Muscle layer of duodenum (tissue), 2 donors: ENCODE results near the gene LMNTD2.
A peak's percentile ranks its signal among the peaks of the same experiment; 100 is the strongest.

ENCODE experiments used
- H3K27ac ChIP-seq: one replicate; pipeline ENCODE4 v1.7.0; 2013; ENCODE audit warnings: mild to moderate bottlenecking, low read length
- H3K27me3 ChIP-seq: one replicate; pipeline ENCODE4 v1.7.0; 2013; ENCODE audit warnings: low read depth, mild to moderate bottlenecking, control low read depth, low read length
- H3K36me3 ChIP-seq, 2 donors: one replicate each; pipeline ENCODE4 v1.7.0; 2013; ENCODE audit warnings: low read length in 2 of 2, control low read depth in 1 of 2, mild to moderate bottlenecking in 1 of 2; ENCODE audit not compliant: insufficient read depth in 2 of 2, control insufficient read depth in 1 of 2
- H3K4me1 ChIP-seq, 2 donors: one replicate each; pipeline ENCODE4 v1.7.0; 2013; ENCODE audit warnings: low read length in 2 of 2, mild to moderate bottlenecking in 2 of 2, control low read depth in 1 of 2, moderate library complexity in 1 of 2; ENCODE audit not compliant: insufficient read depth in 2 of 2, control insufficient read depth in 1 of 2
- H3K4me3 ChIP-seq, 2 donors: one replicate each; pipeline ENCODE4 v1.7.0; 2013; ENCODE audit warnings: low read length in 2 of 2, low read depth in 1 of 2, mild to moderate bottlenecking in 1 of 2
- H3K9me3 ChIP-seq, 2 donors: one replicate each; pipeline ENCODE4 v1.7.0; 2013; ENCODE audit warnings: low read length in 2 of 2, control low read depth in 1 of 2, mild to moderate bottlenecking in 1 of 2; ENCODE audit not compliant: control insufficient read depth in 1 of 2
- donor health status: healthy.

LMNTD2 gene, protein sequence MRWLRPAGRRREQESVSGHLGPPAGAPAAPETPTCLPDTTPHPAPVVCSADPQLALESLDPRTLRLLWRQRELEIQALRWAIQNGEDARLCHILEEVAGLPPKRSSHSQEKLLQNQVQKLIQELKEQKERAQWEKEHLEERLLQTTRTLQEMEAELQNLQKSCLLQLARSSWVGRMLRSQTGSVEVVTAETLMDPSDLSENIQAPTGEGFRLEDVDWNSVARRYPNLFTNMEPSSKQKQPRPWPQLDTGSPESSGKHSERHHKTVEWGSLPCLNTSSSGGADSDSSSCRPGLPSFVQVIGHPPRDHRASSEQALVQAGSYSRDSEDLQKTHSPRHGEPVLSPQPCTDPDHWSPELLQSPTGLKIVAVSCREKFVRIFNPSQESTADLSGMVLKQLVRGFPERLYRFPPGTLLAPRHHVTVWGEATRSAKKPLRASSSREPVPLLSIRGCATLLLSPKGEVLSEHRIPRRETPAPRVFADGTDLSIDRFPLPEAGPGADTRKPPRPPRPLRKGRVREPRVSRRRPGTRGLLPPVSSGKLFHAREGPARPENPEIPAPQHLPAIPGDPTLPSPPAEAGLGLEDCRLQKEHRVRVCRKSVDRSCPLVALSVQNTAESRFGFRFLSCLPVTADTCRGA

DNA sequence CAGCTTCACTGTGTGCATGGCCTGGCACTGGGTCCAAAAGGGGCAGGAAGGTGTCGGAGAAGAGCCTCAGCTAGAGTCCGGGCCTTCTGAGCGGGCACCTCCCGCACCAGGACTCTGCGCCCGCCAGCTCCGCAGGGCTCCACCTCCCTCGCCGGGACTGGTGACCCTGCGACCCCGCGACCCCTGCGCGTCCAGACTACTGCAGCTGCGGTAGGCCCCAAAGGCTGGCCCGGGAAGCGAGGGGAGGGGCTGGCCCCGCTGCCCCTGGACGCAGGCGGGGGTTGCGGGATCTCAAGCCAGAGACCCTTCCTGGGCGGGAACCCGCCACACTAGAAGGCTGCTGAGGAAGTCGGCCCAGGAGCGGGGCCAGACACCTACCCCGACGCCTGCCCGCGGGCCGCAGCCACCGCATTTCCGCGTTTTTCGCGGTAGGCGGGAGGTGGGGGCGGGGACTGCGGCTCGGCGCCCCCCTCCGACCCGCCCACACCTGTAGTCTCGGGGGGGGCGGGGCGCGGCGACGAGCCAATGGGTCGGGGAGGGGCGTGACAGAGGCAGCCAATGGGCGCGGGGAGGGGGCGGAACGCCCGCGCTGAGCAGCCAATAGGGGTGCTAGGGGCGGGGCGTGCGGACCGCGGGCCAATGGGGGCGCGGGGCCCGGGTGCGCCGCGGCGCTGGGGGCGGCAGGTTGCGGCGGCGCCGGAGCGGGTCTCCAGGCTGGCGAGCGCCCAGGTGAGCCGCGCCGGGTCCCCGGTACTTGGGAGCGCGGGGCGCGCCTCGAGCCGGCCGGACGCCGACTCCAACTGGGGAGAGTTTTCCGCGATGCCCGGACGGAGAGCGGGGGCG, at the start of gene LMNTD2, which contains the start of gene RASSF7:
Gene LMNTD2, minus strand, starts transcription at position 434 of the 843 bp plus-strand sequence. Its CDS starts 22 bp downstream, at position 412.
Gene RASSF7, plus strand, starts transcription at position 666 of the 843 bp plus-strand sequence. CDS start 799 bp downstream, outside the sequence.
- H3K9me3 ChIP-seq: no peaks in the 10 kb centered on the region
- H3K27ac ChIP-seq: peak within 1 kb of the TSS; percentile 39
- H3K27me3 ChIP-seq: peaks cover 6% of the 10 kb centered on the region
- peaks cover 0 to 26% of the 10 kb centered on the region in 2 donors for H3K4me1 ChIP-seq
- H3K4me3 ChIP-seq: peak within 1 kb of the TSS; percentile 48 to 80
- H3K36me3 ChIP-seq: no peaks in the 10 kb centered on the region

DNA sequence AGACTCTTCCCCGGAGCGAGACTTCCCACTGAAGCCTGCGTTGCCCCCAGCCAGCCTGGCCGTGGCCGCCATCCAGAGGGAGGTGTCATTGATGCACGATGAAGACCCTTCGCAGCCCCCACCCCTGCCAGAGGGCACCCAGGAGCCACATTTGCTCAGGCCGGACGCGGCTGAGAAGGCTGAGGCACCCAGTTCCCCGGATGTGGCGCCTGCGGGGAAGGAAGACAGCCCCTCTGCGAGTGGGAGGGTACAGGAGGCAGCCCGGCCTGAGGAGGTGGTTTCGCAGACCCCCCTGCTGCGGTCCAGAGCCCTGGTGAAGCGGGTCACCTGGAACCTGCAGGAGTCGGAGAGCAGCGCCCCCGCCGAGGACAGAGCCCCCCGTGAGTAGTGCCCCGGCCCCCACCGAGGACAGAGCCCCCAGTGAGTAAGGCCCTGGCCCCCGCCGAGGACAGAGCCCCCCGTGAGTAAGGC, 48.8 kb upstream of the LMNTD2 start:
- H3K27me3 ChIP-seq: no peaks in the 10 kb centered on the region
- H3K4me3 ChIP-seq: no peak overlapping the region
- H3K4me1 ChIP-seq: peaks cover 0 to 10% of the 10 kb centered on the region in 2 donors
- no peak overlapping the region for H3K27ac ChIP-seq
- no peaks in the 10 kb centered on the region for H3K9me3 ChIP-seq
- peaks cover 58 to 89% of the 10 kb centered on the region in 2 donors for H3K36me3 ChIP-seq

DNA sequence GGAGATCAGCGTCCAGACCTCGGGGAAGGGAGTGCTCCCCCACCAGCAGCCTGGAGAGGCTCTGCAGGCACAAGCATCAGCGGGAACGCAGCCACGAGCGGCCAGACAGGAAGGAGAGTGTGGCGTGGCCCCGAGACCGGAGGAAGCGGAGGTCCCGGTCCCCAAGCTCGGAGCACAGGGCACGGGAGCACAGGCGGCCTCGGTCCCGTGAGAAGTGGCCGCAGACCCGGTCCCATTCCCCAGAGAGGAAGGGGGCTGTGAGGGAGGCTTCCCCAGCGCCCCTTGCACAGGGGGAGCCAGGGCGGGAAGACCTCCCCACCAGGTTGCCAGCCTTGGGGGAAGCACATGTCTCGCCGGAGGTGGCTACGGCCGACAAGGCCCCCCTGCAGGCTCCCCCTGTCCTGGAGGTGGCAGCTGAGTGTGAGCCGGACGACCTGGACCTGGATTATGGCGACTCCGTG, 48.3 kb upstream of the LMNTD2 start:
- no peak overlapping the region for H3K27ac ChIP-seq
- H3K4me3 ChIP-seq: no peak overlapping the region
- peaks cover 63 to 94% of the 10 kb centered on the region in 2 donors for H3K36me3 ChIP-seq
- no peaks in the 10 kb centered on the region for H3K27me3 ChIP-seq
- peaks cover 0 to 4% of the 10 kb centered on the region in 2 donors for H3K4me1 ChIP-seq
- H3K9me3 ChIP-seq: no peaks in the 10 kb centered on the region

DNA sequence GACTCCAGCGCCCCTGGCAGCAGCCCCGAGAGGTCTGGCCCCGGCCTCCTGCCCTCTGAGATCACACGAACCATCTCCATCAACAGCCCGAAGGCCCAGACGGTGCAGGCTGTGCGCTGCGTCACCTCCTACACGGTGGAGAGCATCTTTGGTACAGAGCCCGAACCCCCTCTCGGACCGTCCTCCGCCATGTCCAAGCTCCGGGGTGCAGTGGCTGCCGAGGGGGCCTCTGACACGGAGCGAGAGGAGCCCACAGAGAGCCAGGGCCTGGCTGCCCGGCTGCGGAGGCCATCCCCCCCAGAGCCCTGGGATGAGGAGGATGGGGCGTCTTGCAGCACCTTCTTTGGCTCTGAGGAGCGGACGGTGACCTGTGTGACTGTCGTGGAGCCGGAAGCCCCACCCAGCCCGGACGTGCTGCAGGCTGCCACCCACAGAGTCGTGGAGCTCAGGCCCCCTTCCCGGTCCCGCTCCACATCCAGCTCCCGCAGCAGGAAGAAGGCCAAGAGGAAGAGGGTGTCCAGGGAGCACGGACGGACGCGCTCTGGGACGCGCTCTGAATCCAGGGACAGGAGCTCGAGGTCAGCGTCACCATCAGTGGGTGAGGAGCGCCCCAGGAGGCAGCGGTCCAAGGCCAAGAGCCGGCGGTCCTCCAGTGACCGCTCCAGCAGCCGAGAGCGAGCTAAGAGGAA, 47.6 kb upstream of the LMNTD2 start:
- no peak overlapping the region for H3K27ac ChIP-seq
- H3K4me1 ChIP-seq: peaks cover 0 to 4% of the 10 kb centered on the region in 2 donors
- peaks cover 63 to 98% of the 10 kb centered on the region in 2 donors for H3K36me3 ChIP-seq
- H3K9me3 ChIP-seq: no peaks in the 10 kb centered on the region
- H3K4me3 ChIP-seq: no peak overlapping the region
- H3K27me3 ChIP-seq: no peaks in the 10 kb centered on the region

DNA sequence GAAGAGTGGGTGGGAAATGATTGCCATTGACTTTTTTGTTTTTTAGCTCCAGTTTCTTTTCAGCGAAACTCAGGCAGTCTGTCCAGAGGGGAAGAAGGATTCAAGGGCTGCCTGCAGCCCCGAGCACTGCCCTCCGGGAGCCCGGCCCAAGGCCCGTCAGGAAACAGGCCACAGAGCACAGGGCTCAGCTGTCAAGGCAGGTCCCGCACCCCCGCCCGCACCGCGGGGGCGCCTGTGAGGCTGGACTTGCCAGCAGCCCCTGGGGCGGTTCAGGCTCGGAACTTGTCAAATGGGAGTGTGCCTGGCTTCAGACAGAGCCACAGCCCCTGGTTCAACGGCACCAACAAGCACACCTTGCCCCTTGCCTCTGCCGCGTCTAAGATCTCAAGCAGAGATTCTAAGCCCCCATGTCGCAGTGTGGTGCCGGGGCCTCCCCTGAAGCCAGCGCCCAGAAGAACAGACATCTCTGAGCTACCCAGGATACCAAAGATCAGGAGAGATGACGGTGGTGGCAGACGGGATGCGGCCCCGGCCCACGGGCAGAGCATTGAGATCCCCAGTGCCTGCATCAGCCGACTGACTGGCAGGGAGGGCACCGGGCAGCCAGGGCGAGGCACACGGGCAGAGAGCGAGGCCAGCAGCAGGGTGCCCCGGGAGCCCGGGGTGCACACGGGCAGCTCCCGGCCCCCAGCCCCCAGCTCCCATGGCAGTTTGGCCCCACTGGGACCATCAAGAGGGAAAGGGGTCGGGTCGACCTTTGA, 46.7 kb upstream of the LMNTD2 start:
- Histone ChIP-seq H3K27me3 (no peaks in the 10 kb centered on the region), H3K4me3 (no peak overlapping the region), H3K4me1 (peaks cover 0 to 4% of the 10 kb centered on the region in 2 donors), H3K9me3 (no peaks in the 10 kb centered on the region), H3K27ac (no peak overlapping the region), H3K36me3 (peaks cover 54 to 95% of the 10 kb centered on the region in 2 donors)

DNA sequence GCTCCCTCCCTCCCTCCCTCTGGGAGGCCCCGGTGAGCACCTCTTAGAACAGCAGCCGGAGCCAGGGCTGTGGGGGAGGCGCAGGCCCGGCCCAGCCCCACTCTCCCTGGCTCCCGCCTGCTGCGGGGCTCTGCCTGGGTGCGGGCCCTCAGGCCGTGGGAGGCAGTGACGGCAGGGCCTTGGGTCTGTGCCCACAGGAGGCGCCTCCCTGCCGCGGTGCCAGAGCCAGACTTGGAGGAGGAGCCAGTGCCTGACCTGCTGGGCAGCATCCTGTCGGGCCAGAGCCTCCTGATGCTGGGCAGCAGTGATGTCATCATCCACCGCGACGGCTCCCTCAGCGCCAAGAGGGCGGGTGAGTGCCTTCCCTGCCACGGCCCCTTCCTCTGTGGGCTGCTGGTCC, 45.7 kb upstream of the LMNTD2 start:
- no peaks in the 10 kb centered on the region for H3K9me3 ChIP-seq
- H3K4me3 ChIP-seq: no peak overlapping the region
- peaks cover 56 to 95% of the 10 kb centered on the region in 2 donors for H3K36me3 ChIP-seq
- no peaks in the 10 kb centered on the region for H3K27me3 ChIP-seq
- no peak overlapping the region for H3K27ac ChIP-seq
- peaks cover 0 to 4% of the 10 kb centered on the region in 2 donors for H3K4me1 ChIP-seq

DNA sequence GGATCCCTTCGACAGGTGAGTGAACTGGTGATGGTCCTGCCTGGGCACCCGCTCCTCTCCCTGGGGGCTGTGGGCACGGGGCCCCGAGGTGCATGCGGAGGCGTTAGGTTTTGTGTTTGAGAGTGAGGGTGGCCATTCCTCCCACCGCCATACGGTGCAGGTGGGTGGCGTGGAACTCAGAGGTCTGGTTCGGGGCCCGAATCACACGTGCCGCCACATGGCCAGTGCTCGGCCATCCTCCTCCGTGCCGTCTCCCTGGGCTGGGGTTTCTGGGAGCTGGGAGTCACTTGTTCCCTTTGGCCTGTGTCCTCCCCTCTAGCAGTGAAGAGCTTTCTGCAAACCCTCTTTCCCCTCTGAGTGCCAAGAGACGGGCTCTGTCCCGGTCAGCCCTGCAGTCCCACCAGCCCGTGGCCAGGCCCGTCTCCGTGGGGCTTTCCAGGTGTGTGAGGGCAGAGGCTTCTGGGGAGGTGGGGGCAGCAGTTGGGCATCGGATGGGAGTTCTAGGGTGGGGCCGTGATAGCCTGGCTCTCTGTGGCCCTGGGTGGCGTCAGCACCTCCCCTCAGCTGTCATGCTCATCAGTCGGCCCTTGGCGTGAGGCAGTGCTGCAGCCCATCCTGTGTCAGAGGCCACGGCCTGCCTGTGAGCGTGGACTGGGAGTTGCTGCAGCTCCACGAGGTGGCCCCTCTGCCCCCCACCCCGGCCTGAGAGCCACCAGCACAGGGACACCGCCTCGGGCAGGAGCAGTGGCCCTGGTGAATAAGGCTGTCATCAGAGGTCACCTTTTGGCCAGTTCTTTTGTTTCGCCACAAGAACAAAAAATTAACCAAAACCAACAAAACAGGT, 45.0 kb upstream of the LMNTD2 start:
- H3K27ac ChIP-seq: no peak overlapping the region
- H3K9me3 ChIP-seq: no peaks in the 10 kb centered on the region
- H3K4me1 ChIP-seq: peaks cover 0 to 4% of the 10 kb centered on the region in 2 donors
- peaks cover 49 to 91% of the 10 kb centered on the region in 2 donors for H3K36me3 ChIP-seq
- no peak overlapping the region for H3K4me3 ChIP-seq
- H3K27me3 ChIP-seq: no peaks in the 10 kb centered on the region

DNA sequence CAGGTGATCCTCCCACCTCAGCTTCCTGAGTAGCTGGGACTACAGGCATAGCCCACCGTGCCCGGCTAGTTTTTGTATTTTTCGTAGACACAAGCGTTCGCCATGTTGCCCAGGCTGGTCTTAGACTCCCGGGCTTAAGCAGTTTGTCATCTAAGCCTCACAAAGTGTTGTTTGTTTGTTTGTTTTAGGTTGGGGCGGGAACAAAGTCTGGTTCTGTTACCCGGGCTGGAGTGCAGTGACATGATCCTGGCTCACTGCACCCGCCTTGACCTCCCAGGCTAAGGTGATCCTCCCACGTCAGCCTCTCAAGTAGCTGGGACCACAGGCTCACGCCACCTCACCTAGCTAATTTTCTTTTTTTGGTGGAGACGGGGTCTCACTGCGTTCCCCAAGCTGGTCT, 42.6 kb upstream of the LMNTD2 start:
- Histone ChIP-seq H3K4me1 (peaks cover 0 to 4% of the 10 kb centered on the region in 2 donors), H3K4me3 (no peak overlapping the region), H3K36me3 (peaks cover 48 to 83% of the 10 kb centered on the region in 2 donors), H3K27me3 (no peaks in the 10 kb centered on the region), H3K27ac (no peak overlapping the region), H3K9me3 (no peaks in the 10 kb centered on the region)

DNA sequence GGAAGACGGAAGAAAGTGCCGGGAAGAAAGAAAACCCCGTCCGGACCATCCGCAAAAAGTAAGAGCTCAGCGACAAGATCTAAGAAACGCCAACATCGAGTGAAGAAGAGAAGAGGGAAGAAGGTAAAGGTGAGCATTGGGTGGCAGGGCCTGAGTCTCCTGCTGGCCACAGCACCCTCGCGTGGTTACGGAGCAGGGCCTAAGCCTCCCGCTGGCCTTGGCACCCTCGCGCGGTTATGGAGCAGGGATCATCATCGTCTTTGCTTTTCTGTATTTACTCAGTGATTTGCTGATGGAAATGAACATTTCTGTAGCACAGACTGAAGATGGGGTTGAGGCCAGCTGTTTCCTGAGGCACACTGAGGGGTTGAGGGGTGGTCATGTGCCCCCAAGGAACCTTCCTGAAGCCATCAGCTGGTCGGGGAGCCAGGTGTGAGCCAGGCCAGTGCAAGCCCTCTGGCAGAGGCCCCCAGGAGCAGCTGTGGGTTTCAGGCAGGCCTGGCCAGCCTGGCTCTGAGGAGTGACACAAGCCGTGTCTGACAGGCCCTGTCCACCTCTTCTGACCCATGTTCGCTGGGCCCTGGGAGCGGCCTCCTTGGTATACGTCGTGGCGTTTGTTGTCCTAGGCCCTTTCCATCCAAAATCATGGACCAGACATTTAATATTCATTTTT, 41.2 kb upstream of the LMNTD2 start:
- H3K36me3 ChIP-seq: peaks cover 40 to 82% of the 10 kb centered on the region in 2 donors
- H3K27ac ChIP-seq: no peak overlapping the region
- no peaks in the 10 kb centered on the region for H3K9me3 ChIP-seq

More for the DNA sequence above, 41.2 kb upstream of the LMNTD2 start:
- Histone ChIP-seq H3K4me3 (no peak overlapping the region), H3K4me1 (peaks cover 0 to 4% of the 10 kb centered on the region in 2 donors), H3K27me3 (no peaks in the 10 kb centered on the region)
